HepG2 (cell line): ENCODE data around the gene LRRC8D.

ENCODE experiments used
- HDAC6 ChIP-seq: fragments of 200-600 bp; sonication (generic); IDR thresholded peaks from 2 replicates; pipeline ENCODE4 v1.7.0; 2017; ENCODE audit warnings: mild to moderate bottlenecking, antibody characterized with exemption, low read length, low read depth
- KAT7 ChIP-seq: IDR thresholded peaks from 2 replicates; pipeline ENCODE4 v1.6.1; 2018; ENCODE audit warnings: borderline replicate concordance, missing compliant biosample characterization
- MIER2 ChIP-seq: IDR thresholded peaks from 2 replicates; pipeline ENCODE4 v1.6.1; 2016; ENCODE audit warnings: missing biosample characterization, missing genetic modification reagents
- RAD21 ChIP-seq: fragments of 450-650 bp; formaldehyde crosslinking; IDR thresholded peaks from 2 replicates; pipeline ENCODE4 v1.5.0; 2020; ENCODE audit warnings: mild to moderate bottlenecking
- TF ChIP-seq, protein P1 (sequence below): sonication (generic); formaldehyde crosslinking; IDR thresholded peaks from 2 replicates; pipeline ENCODE4 v1.4.0; 2020; ENCODE audit warnings: missing genetic modification reagents, borderline replicate concordance
- TF ChIP-seq, protein P2 (sequence below): IDR thresholded peaks from 2 replicates; pipeline ENCODE4 v1.6.1; 2016; ENCODE audit warnings: missing biosample characterization, missing genetic modification reagents, low read depth

DNA sequence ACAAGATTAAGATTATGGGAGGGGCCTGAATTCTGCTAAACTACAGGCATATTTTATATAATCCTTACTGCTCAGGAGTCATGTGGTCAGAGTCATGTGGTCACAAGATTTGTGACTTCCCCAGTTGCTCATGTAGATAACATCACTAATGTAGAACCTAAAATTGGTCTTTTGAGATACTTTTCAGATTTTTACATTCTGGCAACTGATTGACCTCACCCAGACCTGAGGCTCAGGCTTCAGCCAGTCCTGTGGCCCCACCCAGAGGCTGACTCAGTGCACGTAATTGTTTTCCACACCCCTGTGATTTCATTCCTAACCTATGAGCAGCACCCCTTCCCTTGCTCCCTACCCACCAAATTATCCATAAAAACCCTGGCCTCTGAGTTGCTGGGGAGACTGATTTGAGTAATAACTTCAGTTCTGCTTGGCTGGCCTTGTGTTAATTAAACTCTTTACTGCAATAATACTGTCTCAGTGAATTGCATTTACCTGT lies 132.3 kb downstream of the LRRC8D start:
- TF ChIP-seq MIER2 (no peak), RAD21 (CRISPR knock-in tag) (peak; percentile 56; the same call in 1 of the 2 replicates), HDAC6 (no peak), KAT7 (CRISPR knock-in tag) (no peak)
- TF ChIP-seq, protein P1, sequence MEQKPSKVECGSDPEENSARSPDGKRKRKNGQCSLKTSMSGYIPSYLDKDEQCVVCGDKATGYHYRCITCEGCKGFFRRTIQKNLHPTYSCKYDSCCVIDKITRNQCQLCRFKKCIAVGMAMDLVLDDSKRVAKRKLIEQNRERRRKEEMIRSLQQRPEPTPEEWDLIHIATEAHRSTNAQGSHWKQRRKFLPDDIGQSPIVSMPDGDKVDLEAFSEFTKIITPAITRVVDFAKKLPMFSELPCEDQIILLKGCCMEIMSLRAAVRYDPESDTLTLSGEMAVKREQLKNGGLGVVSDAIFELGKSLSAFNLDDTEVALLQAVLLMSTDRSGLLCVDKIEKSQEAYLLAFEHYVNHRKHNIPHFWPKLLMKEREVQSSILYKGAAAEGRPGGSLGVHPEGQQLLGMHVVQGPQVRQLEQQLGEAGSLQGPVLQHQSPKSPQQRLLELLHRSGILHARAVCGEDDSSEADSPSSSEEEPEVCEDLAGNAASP (CRISPR knock-in tag) = no peak
- TF ChIP-seq, protein P2, sequence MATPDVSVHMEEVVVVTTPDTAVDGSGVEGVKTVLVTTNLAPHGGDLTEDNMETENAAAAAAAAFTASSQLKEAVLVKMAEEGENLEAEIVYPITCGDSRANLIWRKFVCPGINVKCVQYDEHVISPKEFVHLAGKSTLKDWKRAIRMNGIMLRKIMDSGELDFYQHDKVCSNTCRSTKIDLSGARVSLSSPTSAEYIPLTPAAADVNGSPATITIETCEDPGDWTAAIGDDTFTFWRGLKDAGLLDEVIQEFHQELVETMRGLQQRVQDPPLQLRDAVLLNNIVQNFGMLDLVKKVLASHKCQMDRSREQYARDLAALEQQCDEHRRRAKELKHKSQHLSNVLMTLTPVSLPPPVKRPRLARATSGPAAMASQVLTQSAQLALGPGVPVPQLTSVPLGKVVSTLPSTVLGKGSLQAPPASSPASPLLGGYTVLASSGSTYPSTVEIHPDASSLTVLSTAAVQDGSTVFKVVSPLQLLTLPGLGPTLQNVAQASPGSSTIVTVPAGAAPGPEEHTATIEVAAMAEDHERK (CRISPR knock-in tag) = no peak
